H1 (cell line): ENCODE data around the gene PTGDS. TPM values are rescaled to one million over a fixed set of nuclear protein-coding genes. Genes with fewer than 3 reads are reported as not detected.

Experiments used
- RXRA ChIP-seq: IDR thresholded peaks from 2 replicates; pipeline ENCODE4 v1.6.1; 2011; ENCODE audit warnings: low read depth, mild to moderate bottlenecking, low read length, moderate library complexity; ENCODE audit not compliant: insufficient read depth
- SUZ12 ChIP-seq: fragments of 200-600 bp; sonication (generic); IDR thresholded peaks from 2 replicates; pipeline ENCODE4 v1.6.1; 2012; ENCODE audit warnings: mild to moderate bottlenecking, inconsistent platforms, low read length, moderate library complexity, mixed read lengths
- TEAD4 ChIP-seq: IDR thresholded peaks from 2 replicates; pipeline ENCODE4 v1.6.1; 2012; ENCODE audit warnings: low read depth, low read length, inconsistent platforms, mixed read lengths
- polyA plus RNA-seq, 7 experiments: library from polyadenylated mRNA; depleted of rRNA in 3 of 7; stranded (reverse) in 5 of 7; unstranded in 2 of 7; fragments of >200 nt in 5 of 7; fragments of 200-250 nt in 2 of 7; gene quantifications; 1 replicate in 5 of 7; 2 replicates in 1 of 7; 4 replicates in 1 of 7; pipeline versions ENCODE4 v1.2.1 to v1.2.3, GENCODE V29; 2011 to 2013; ENCODE audit warnings: missing spikeins in 2 of 7, mixed read lengths in 2 of 7
- total RNA-seq: library from RNA; stranded (reverse); fragmentation: NEBNext Ultra II Directional; extraction: Animal tissue kit (Norgen Biotek cat#: 25700); gene quantifications from 2 replicates; pipeline ENCODE4 v1.2.1, GENCODE V29; 2021
- TF ChIP-seq, protein P1 (sequence below): fragments of 300-600 bp; sonication (generic); IDR thresholded peaks from 2 replicates; pipeline ENCODE4 v1.7.1; 2012; ENCODE audit warnings: low read length, moderate library complexity, mild to moderate bottlenecking, inconsistent platforms; ENCODE audit not compliant: insufficient replicate concordance

PTGDS gene
- total and polyA plus RNA-seq, 2 of the 8 experiments (the other 6 are each of a cell fraction or from before 2014, with no cell fraction given): 1.7 to 2.3 TPM

DNA sequence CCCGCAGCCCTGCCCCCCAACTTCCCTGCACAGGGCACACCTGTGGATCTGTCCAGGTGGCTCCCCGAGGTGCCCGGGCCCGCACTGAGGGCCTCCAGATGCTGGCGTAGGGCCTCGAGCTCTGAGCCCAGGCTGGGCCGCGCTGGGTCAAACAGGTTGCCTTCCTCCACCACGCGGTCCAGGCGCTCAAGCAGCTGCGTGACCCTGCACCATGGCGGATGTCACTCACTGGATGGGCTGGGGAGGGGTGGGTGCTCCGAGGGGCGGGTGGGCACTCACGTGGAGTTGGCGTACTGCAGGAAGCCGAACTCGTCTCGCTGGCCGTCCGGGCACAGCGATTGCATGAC lies 45.3 kb downstream of the PTGDS start (continued):
- TF ChIP-seq, protein P1, sequence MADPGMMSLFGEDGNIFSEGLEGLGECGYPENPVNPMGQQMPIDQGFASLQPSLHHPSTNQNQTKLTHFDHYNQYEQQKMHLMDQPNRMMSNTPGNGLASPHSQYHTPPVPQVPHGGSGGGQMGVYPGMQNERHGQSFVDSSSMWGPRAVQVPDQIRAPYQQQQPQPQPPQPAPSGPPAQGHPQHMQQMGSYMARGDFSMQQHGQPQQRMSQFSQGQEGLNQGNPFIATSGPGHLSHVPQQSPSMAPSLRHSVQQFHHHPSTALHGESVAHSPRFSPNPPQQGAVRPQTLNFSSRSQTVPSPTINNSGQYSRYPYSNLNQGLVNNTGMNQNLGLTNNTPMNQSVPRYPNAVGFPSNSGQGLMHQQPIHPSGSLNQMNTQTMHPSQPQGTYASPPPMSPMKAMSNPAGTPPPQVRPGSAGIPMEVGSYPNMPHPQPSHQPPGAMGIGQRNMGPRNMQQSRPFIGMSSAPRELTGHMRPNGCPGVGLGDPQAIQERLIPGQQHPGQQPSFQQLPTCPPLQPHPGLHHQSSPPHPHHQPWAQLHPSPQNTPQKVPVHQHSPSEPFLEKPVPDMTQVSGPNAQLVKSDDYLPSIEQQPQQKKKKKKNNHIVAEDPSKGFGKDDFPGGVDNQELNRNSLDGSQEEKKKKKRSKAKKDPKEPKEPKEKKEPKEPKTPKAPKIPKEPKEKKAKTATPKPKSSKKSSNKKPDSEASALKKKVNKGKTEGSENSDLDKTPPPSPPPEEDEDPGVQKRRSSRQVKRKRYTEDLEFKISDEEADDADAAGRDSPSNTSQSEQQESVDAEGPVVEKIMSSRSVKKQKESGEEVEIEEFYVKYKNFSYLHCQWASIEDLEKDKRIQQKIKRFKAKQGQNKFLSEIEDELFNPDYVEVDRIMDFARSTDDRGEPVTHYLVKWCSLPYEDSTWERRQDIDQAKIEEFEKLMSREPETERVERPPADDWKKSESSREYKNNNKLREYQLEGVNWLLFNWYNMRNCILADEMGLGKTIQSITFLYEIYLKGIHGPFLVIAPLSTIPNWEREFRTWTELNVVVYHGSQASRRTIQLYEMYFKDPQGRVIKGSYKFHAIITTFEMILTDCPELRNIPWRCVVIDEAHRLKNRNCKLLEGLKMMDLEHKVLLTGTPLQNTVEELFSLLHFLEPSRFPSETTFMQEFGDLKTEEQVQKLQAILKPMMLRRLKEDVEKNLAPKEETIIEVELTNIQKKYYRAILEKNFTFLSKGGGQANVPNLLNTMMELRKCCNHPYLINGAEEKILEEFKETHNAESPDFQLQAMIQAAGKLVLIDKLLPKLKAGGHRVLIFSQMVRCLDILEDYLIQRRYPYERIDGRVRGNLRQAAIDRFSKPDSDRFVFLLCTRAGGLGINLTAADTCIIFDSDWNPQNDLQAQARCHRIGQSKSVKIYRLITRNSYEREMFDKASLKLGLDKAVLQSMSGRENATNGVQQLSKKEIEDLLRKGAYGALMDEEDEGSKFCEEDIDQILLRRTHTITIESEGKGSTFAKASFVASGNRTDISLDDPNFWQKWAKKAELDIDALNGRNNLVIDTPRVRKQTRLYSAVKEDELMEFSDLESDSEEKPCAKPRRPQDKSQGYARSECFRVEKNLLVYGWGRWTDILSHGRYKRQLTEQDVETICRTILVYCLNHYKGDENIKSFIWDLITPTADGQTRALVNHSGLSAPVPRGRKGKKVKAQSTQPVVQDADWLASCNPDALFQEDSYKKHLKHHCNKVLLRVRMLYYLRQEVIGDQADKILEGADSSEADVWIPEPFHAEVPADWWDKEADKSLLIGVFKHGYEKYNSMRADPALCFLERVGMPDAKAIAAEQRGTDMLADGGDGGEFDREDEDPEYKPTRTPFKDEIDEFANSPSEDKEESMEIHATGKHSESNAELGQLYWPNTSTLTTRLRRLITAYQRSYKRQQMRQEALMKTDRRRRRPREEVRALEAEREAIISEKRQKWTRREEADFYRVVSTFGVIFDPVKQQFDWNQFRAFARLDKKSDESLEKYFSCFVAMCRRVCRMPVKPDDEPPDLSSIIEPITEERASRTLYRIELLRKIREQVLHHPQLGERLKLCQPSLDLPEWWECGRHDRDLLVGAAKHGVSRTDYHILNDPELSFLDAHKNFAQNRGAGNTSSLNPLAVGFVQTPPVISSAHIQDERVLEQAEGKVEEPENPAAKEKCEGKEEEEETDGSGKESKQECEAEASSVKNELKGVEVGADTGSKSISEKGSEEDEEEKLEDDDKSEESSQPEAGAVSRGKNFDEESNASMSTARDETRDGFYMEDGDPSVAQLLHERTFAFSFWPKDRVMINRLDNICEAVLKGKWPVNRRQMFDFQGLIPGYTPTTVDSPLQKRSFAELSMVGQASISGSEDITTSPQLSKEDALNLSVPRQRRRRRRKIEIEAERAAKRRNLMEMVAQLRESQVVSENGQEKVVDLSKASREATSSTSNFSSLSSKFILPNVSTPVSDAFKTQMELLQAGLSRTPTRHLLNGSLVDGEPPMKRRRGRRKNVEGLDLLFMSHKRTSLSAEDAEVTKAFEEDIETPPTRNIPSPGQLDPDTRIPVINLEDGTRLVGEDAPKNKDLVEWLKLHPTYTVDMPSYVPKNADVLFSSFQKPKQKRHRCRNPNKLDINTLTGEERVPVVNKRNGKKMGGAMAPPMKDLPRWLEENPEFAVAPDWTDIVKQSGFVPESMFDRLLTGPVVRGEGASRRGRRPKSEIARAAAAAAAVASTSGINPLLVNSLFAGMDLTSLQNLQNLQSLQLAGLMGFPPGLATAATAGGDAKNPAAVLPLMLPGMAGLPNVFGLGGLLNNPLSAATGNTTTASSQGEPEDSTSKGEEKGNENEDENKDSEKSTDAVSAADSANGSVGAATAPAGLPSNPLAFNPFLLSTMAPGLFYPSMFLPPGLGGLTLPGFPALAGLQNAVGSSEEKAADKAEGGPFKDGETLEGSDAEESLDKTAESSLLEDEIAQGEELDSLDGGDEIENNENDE: no peak
- no peak for TF ChIP-seq TEAD4
- TF ChIP-seq SUZ12: no peak
- TF ChIP-seq RXRA: no peak
